ENCODE results near the gene ATP6V1F.

Gene ATP6V1F

GRCh38 chr7:128891110-128891941 lies 28.7 kb downstream of the ATP6V1F start:
- H3K4me3 ChIP-seq (ENCODE audit: low read depth, low read length) = no peak overlapping the region
- DNase-seq (ENCODE audit: low read depth) = no peak

- H3K4me3 ChIP-seq (ENCODE audit: low read depth, low read length) = no peak overlapping the region
- no peak for DNase-seq (ENCODE audit: low read depth)
These were observed 29.2 kb downstream of the ATP6V1F start for GRCh38 chr7:128891942-128892269.

- DNase-seq (ENCODE audit: low read depth) = no peak
- H3K4me3 ChIP-seq (ENCODE audit: low read depth, low read length) = no peak overlapping the region
These were observed 30.0 kb downstream of the ATP6V1F start for GRCh38 chr7:128892521-128893250.

- H3K4me3 ChIP-seq (ENCODE audit: low read depth, low read length) = no peak overlapping the region
- no peak for DNase-seq (ENCODE audit: low read depth)
These were observed 30.8 kb downstream of the ATP6V1F start for GRCh38 chr7:128893251-128894100.

- no peak for DNase-seq (ENCODE audit: low read depth)
- H3K4me3 ChIP-seq (ENCODE audit: low read depth, low read length) = no peak overlapping the region
These were observed 31.4 kb downstream of the ATP6V1F start for GRCh38 chr7:128894101-128894440.

GRCh38 chr7:128895320-128895719 lies 32.7 kb downstream of the ATP6V1F start:
- no peak overlapping the region for H3K4me3 ChIP-seq (ENCODE audit: low read depth, low read length)
- no peak for DNase-seq (ENCODE audit: low read depth)

- DNase-seq (ENCODE audit: low read depth) = no peak
- no peak overlapping the region for H3K4me3 ChIP-seq (ENCODE audit: low read depth, low read length)
These were observed 36.7 kb downstream of the ATP6V1F start for GRCh38 chr7:128899392-128899791.

GRCh38 chr7:128900237-128900636 lies 37.6 kb downstream of the ATP6V1F start:
- no peak for DNase-seq (ENCODE audit: low read depth)
- H3K4me3 ChIP-seq (ENCODE audit: low read depth, low read length) = no peak overlapping the region

GRCh38 chr7:128902761-128903585 lies 40.3 kb downstream of the ATP6V1F start:
- no peak overlapping the region for H3K4me3 ChIP-seq (ENCODE audit: low read depth, low read length)
- no peak for DNase-seq (ENCODE audit: low read depth)

- H3K4me3 ChIP-seq (ENCODE audit: low read depth, low read length) = no peak overlapping the region
- no peak for DNase-seq (ENCODE audit: low read depth)
These were observed 41.1 kb downstream of the ATP6V1F start for GRCh38 chr7:128903621-128904361.

- no peak overlapping the region for H3K4me3 ChIP-seq (ENCODE audit: low read depth, low read length)
- DNase-seq (ENCODE audit: low read depth) = no peak
These were observed 41.9 kb downstream of the ATP6V1F start for GRCh38 chr7:128904381-128905197.

- no peak overlapping the region for H3K4me3 ChIP-seq (ENCODE audit: low read depth, low read length)
- DNase-seq (ENCODE audit: low read depth) = no peak
These were observed 43.5 kb downstream of the ATP6V1F start for GRCh38 chr7:128906001-128906765.

GRCh38 chr7:128906766-128907559 lies 44.3 kb downstream of the ATP6V1F start:
- H3K4me3 ChIP-seq (ENCODE audit: low read depth, low read length) = no peak overlapping the region
- no peak for DNase-seq (ENCODE audit: low read depth)

- no peak overlapping the region for H3K4me3 ChIP-seq (ENCODE audit: low read depth, low read length)
- DNase-seq (ENCODE audit: low read depth) = no peak
These were observed 46.3 kb downstream of the ATP6V1F start for GRCh38 chr7:128908750-128909624.
